ENCODE results near the gene IMMP1L. TPM values are rescaled to one million over a fixed set of nuclear protein-coding genes. Genes with fewer than 3 reads are reported as not detected.

Gene IMMP1L
- total RNA-seq: 17.0 to 18.0 TPM (median 17.8 TPM) in 3 replicates
- long read RNA-seq, partial matches to known transcripts: 0 of 8 reads
- long read RNA-seq, other reads (novel, unspliced or antisense): 6 of 8 reads

DNA sequence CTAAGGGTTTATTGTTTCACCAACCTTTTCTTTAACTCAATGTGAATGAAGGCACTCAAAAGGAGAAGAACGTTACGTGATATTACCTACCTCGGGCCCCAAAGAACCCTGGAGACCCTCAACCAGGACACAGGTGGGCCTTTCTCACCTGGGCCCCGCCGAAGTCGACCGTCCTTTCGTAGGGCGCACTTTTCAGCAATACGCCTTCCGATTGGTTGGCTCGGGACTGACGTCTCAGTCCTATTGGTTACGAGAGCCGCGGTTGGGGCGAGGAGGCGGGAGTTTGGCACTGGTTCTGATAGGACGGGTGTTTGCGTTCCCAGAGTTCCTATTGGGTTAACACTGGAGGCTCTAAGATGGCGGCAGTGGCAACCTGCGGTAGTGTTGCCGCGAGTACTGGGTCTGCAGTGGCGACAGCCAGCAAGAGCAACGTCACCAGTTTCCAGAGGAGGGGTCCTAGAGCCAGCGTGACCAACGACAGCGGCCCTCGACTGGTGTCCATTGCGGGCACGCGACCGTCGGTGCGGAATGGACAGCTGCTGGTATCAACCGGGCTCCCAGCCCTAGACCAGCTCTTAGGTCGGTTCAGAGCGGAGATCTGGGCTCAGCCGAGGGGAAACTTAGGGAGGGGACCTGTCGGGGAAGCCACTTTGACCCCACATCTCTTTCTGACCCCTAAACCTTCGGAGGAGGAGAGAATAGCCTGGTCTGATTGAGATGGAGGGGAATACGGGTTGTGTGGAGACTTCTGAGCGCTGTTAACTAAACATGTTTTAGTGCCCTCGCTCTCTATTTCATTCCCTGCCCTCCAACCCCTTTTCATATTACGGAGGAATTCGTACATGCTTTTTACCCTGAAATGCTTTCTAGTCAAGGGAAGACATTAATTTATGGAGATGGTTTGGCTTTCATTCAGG lies at the start of gene IMMP1L, which contains the start of gene ELP4:
Gene IMMP1L, minus strand, starts transcription at position 194 of the 917 bp plus-strand sequence. CDS start 46,346 bp downstream, outside the sequence.
Gene ELP4, plus strand, starts transcription at position 339 of the 917 bp plus-strand sequence. Its CDS starts 18 bp downstream, at position 357.
- TF ChIP-seq, protein P1, sequence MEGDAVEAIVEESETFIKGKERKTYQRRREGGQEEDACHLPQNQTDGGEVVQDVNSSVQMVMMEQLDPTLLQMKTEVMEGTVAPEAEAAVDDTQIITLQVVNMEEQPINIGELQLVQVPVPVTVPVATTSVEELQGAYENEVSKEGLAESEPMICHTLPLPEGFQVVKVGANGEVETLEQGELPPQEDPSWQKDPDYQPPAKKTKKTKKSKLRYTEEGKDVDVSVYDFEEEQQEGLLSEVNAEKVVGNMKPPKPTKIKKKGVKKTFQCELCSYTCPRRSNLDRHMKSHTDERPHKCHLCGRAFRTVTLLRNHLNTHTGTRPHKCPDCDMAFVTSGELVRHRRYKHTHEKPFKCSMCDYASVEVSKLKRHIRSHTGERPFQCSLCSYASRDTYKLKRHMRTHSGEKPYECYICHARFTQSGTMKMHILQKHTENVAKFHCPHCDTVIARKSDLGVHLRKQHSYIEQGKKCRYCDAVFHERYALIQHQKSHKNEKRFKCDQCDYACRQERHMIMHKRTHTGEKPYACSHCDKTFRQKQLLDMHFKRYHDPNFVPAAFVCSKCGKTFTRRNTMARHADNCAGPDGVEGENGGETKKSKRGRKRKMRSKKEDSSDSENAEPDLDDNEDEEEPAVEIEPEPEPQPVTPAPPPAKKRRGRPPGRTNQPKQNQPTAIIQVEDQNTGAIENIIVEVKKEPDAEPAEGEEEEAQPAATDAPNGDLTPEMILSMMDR (IDR thresholded peaks at IDR 0.05): no peak
- peak; percentile 97 for DNase-seq (ENCODE audit: low spot score)
- no peaks in the 10 kb centered on the region for H3K36me3 Mint-ChIP-seq (ENCODE audit: low read depth)
- peak within 1 kb of the TSS; percentile 98 for H3K4me3 Mint-ChIP-seq (ENCODE audit: unreplicated experiment)
- peaks cover 27% of the 10 kb centered on the region for H3K4me1 Mint-ChIP-seq (ENCODE audit: low read depth)
- H3K9me3 Mint-ChIP-seq (ENCODE audit: low read depth): no peaks in the 10 kb centered on the region
- no peaks in the 10 kb centered on the region for H3K27me3 Mint-ChIP-seq (ENCODE audit: low read depth)
- H3K27ac Mint-ChIP-seq (ENCODE audit: unreplicated experiment): peak within 1 kb of the TSS; percentile 98

DNA sequence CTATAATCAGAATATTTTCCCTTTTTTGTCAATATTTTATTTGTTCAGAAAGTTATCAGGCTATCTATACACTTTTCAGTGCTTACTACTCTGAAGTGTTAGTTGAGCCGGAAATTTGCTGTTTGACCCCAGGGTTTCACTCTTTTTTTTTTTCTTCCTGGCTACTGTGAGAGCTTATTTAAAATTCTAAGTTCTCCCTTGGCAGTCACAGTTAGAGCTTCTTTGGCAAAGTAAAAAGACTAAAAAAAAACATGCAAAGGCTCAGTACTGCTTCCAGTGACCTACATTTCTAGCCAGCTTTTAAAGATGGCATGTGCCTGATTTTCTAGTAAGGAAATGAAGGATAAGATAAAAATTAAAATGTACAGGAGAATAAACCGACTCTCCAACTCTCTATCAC lies 48.6 kb upstream of the IMMP1L start:
- Mint-ChIP-seq H3K27ac (ENCODE audit: unreplicated experiment) (no peak overlapping the region), H3K27me3 (ENCODE audit: low read depth) (no peaks in the 10 kb centered on the region), H3K9me3 (ENCODE audit: low read depth) (peaks cover 2% of the 10 kb centered on the region), H3K36me3 (ENCODE audit: low read depth) (no peaks in the 10 kb centered on the region), H3K4me3 (ENCODE audit: unreplicated experiment) (no peak overlapping the region), H3K4me1 (ENCODE audit: low read depth) (peaks cover 8% of the 10 kb centered on the region)
- TF ChIP-seq, protein P1 (IDR thresholded peaks at IDR 0.05): no peak
- DNase-seq (ENCODE audit: low spot score): no peak

DNA sequence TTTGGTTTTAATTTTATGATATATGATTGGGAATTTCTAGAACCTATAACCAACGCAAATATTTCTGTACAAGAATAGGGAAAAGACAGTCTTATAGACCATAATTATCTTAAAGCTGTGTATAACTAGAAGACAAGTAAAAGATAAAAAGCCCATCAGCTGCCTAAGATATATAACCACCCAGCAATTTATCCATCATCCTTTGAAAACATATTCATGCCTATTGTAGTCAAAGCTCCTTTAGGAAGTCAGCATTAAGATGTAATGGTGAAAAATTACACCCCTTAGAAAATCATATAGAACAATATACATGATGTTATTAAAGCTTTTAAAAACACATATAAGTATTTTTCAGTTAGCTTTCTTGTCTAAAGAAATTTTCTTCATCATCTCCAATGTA lies 46.5 kb upstream of the IMMP1L start:
- H3K36me3 Mint-ChIP-seq (ENCODE audit: low read depth): peaks cover 2% of the 10 kb centered on the region
- H3K9me3 Mint-ChIP-seq (ENCODE audit: low read depth): peaks cover 8% of the 10 kb centered on the region
- no peaks in the 10 kb centered on the region for H3K27me3 Mint-ChIP-seq (ENCODE audit: low read depth)
- no peak for DNase-seq (ENCODE audit: low spot score)
- H3K4me3 Mint-ChIP-seq (ENCODE audit: unreplicated experiment): no peak overlapping the region
- TF ChIP-seq, protein P1 (IDR thresholded peaks at IDR 0.05): no peak
- no peak overlapping the region for H3K27ac Mint-ChIP-seq (ENCODE audit: unreplicated experiment)
- H3K4me1 Mint-ChIP-seq (ENCODE audit: low read depth): peaks cover 8% of the 10 kb centered on the region

GRCh38 chr11:31542862-31543261 lies 33.4 kb upstream of the IMMP1L start:
- Mint-ChIP-seq H3K27ac (ENCODE audit: unreplicated experiment) (no peak overlapping the region), H3K36me3 (ENCODE audit: low read depth) (peaks cover 27% of the 10 kb centered on the region), H3K9me3 (ENCODE audit: low read depth) (peaks cover 18% of the 10 kb centered on the region), H3K4me1 (ENCODE audit: low read depth) (no peaks in the 10 kb centered on the region), H3K27me3 (ENCODE audit: low read depth) (no peaks in the 10 kb centered on the region), H3K4me3 (ENCODE audit: unreplicated experiment) (no peak overlapping the region)
- DNase-seq (ENCODE audit: low spot score): no peak
- TF ChIP-seq, protein P1 (IDR thresholded peaks at IDR 0.05): no peak

DNA sequence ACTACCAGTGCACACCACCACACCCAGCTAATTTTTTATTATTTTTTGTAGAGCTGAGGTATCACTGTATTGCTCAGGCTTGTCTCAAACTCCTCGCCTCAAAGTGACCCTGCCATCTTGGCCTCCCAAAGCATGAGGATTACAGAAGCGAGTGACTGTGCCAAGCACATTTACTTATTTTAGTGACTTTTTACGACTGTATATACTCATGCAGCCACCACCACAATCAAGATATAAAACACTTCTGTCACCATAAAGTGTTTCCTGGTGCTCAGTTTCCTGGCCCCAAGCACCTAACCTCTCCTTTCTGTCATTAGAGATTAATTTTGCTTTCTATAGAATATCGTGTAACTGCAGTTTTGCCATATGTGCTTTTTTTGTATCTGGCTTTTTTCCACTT lies 26.1 kb upstream of the IMMP1L start:
- no peaks in the 10 kb centered on the region for H3K27me3 Mint-ChIP-seq (ENCODE audit: low read depth)
- no peaks in the 10 kb centered on the region for H3K4me1 Mint-ChIP-seq (ENCODE audit: low read depth)
- no peak overlapping the region for H3K4me3 Mint-ChIP-seq (ENCODE audit: unreplicated experiment)
- H3K27ac Mint-ChIP-seq (ENCODE audit: unreplicated experiment): no peak overlapping the region
- H3K36me3 Mint-ChIP-seq (ENCODE audit: low read depth): peaks cover 7% of the 10 kb centered on the region
- DNase-seq (ENCODE audit: low spot score): no peak
- peaks cover 3% of the 10 kb centered on the region for H3K9me3 Mint-ChIP-seq (ENCODE audit: low read depth)
- TF ChIP-seq, protein P1 (IDR thresholded peaks at IDR 0.05): no peak
